HepG2 (cell line): Measurements from ENCODE around the gene DYNC1LI1.

Experiments
- GTF2F1 ChIP-seq: fragments of 150-350 bp; IDR thresholded peaks from 2 replicates; pipeline ENCODE4 v1.6.1; 2014; ENCODE audit warnings: low read length
- TOPORS ChIP-seq: sonication (generic); formaldehyde crosslinking; IDR thresholded peaks from 2 replicates; pipeline ENCODE4 v1.8.0; 2023; ENCODE audit warnings: mild to moderate bottlenecking, missing genetic modification reagents
- YY1 ChIP-seq: IDR thresholded peaks from 2 replicates; pipeline ENCODE4 v1.6.1; 2011; ENCODE audit warnings: low read length, low read depth, moderate library complexity, mild to moderate bottlenecking; ENCODE audit not compliant: insufficient read depth, insufficient replicate concordance
- ZBTB7B ChIP-seq: sonication (generic); formaldehyde crosslinking; IDR thresholded peaks from 2 replicates; pipeline ENCODE4 v1.4.0; 2020; ENCODE audit warnings: missing genetic modification reagents
- ZNF678 ChIP-seq: sonication (generic); formaldehyde crosslinking; IDR thresholded peaks from 2 replicates; pipeline ENCODE4 v1.4.0; 2020; ENCODE audit warnings: mild to moderate bottlenecking, missing genetic modification reagents
- TF ChIP-seq, protein P1 (sequence below): sonication (generic); formaldehyde crosslinking; IDR thresholded peaks from 2 replicates; pipeline ENCODE4 v1.9.0; 2021; ENCODE audit warnings: missing genetic modification reagents, borderline replicate concordance
- TF ChIP-seq, protein P2 (sequence below): sonication (generic); formaldehyde crosslinking; IDR thresholded peaks from 2 replicates; pipeline ENCODE4 v1.4.0; 2020; ENCODE audit warnings: mild to moderate bottlenecking, missing genetic modification reagents
- TF ChIP-seq, protein P3 (sequence below): sonication (generic); formaldehyde crosslinking; IDR thresholded peaks from 2 replicates; pipeline ENCODE4 v1.4.0; 2020; ENCODE audit warnings: low read depth, mild to moderate bottlenecking, missing genetic modification reagents

DNA sequence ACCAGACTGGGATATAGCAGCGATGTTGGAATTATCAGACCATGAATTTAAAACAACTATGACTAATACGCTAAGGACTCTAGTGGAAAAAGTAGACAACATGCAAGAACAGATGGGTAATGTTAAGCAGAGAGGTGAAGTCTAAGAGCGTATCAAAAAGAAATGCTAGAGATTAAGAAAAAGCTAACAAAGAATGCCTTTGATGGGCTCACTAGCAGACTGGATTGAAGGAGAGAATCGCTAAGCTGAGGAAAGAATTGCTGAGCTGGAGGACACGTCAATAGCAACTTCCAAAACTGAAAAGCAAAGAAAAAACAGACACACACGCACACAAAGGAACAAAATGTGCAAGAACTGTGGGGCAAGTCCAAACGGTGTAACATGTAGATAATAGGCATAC is 48.0 kb downstream of the DYNC1LI1 start:
- TF ChIP-seq TOPORS (CRISPR knock-in tag) (no peak), ZBTB7B (CRISPR knock-in tag) (no peak), GTF2F1 (no peak), ZNF678 (no peak), YY1 (no peak)
- TF ChIP-seq, protein P1, sequence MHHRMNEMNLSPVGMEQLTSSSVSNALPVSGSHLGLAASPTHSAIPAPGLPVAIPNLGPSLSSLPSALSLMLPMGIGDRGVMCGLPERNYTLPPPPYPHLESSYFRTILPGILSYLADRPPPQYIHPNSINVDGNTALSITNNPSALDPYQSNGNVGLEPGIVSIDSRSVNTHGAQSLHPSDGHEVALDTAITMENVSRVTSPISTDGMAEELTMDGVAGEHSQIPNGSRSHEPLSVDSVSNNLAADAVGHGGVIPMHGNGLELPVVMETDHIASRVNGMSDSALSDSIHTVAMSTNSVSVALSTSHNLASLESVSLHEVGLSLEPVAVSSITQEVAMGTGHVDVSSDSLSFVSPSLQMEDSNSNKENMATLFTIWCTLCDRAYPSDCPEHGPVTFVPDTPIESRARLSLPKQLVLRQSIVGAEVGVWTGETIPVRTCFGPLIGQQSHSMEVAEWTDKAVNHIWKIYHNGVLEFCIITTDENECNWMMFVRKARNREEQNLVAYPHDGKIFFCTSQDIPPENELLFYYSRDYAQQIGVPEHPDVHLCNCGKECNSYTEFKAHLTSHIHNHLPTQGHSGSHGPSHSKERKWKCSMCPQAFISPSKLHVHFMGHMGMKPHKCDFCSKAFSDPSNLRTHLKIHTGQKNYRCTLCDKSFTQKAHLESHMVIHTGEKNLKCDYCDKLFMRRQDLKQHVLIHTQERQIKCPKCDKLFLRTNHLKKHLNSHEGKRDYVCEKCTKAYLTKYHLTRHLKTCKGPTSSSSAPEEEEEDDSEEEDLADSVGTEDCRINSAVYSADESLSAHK = no peak
- TF ChIP-seq, protein P2, sequence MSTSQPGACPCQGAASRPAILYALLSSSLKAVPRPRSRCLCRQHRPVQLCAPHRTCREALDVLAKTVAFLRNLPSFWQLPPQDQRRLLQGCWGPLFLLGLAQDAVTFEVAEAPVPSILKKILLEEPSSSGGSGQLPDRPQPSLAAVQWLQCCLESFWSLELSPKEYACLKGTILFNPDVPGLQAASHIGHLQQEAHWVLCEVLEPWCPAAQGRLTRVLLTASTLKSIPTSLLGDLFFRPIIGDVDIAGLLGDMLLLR (CRISPR knock-in tag) = no peak
- TF ChIP-seq, protein P3, sequence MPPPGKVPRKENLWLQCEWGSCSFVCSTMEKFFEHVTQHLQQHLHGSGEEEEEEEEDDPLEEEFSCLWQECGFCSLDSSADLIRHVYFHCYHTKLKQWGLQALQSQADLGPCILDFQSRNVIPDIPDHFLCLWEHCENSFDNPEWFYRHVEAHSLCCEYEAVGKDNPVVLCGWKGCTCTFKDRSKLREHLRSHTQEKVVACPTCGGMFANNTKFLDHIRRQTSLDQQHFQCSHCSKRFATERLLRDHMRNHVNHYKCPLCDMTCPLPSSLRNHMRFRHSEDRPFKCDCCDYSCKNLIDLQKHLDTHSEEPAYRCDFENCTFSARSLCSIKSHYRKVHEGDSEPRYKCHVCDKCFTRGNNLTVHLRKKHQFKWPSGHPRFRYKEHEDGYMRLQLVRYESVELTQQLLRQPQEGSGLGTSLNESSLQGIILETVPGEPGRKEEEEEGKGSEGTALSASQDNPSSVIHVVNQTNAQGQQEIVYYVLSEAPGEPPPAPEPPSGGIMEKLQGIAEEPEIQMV (CRISPR knock-in tag) = no peak
